IMR-90 (cell line): ENCODE measurements around the gene ZNF44.

Experiments
- BHLHE40 ChIP-seq: fragments of 150-350 bp; IDR thresholded peaks from 2 replicates; pipeline ENCODE4 v1.6.1; 2016; ENCODE audit warnings: mild to moderate bottlenecking, low read depth, low read length
- CEBPB ChIP-seq: IDR thresholded peaks from 2 replicates; pipeline ENCODE4 v1.6.1; 2012; ENCODE audit warnings: low read depth, low read length, improper control_type of control experiment
- CHD1 ChIP-seq: IDR thresholded peaks from 2 replicates; pipeline ENCODE4 v1.6.1; 2012; ENCODE audit warnings: low read depth, low read length, improper control_type of control experiment
- CTCF ChIP-seq: conservative IDR thresholded peaks from 2 replicates; pipeline ENCODE4 v1.5.1; 2012; ENCODE audit warnings: mild to moderate bottlenecking, low read depth, low read length, improper control_type of control experiment
- MAFK ChIP-seq: IDR thresholded peaks from 2 replicates; pipeline ENCODE4 v1.6.1; 2012; ENCODE audit warnings: low read depth, low read length, improper control_type of control experiment
- MAZ ChIP-seq: IDR thresholded peaks from 2 replicates; pipeline ENCODE4 v1.6.1; 2012; ENCODE audit warnings: low read depth, mild to moderate bottlenecking, low read length, improper control_type of control experiment, moderate library complexity, borderline replicate concordance
- MXI1 ChIP-seq: IDR thresholded peaks from 2 replicates; pipeline ENCODE4 v1.6.1; 2012; ENCODE audit warnings: low read depth, mild to moderate bottlenecking, low read length, moderate library complexity, borderline replicate concordance
- NFE2L2 ChIP-seq: fragments of 150-350 bp; IDR thresholded peaks from 2 replicates; pipeline ENCODE4 v1.6.1; 2016; ENCODE audit warnings: low read depth, mild to moderate bottlenecking, low read length
- POLR2A ChIP-seq: IDR thresholded peaks from 2 replicates; pipeline ENCODE4 v1.6.1; 2012; ENCODE audit warnings: mild to moderate bottlenecking, low read depth, low read length
- RAD21 ChIP-seq: IDR thresholded peaks from 2 replicates; pipeline ENCODE4 v1.6.1; 2012; ENCODE audit warnings: low read length, improper control_type of control experiment
- RFX5 ChIP-seq: IDR thresholded peaks from 2 replicates; pipeline ENCODE4 v1.8.0; 2012; ENCODE audit warnings: low read depth, mild to moderate bottlenecking, low read length, moderate library complexity
- SMC3 ChIP-seq: fragments of 150-350 bp; IDR thresholded peaks from 2 replicates; pipeline ENCODE4 v1.6.1; 2016; ENCODE audit warnings: low read depth, mild to moderate bottlenecking, antibody characterized with exemption, low read length, moderate library complexity

- TF ChIP-seq CTCF (no peak), POLR2A (no peak), MXI1 (no peak), MAZ (no peak), NFE2L2 (no peak), RAD21 (no peak), BHLHE40 (no peak), RFX5 (no peak), CHD1 (no peak), SMC3 (no peak), MAFK (no peak), CEBPB (peak; percentile 75; the same call in 1 of the 2 replicates)
Measured at GRCh38 chr19:12293777-12294248, 870 bp downstream of the ZNF44 start.
